ENCODE results near the gene DOP1A. TPM values are rescaled to one million over a fixed set of nuclear protein-coding genes. Genes with fewer than 3 reads are reported as not detected.

The DOP1A gene
- polyA plus RNA-seq, 1 of the 3 experiments (the other 2 are of a cell fraction) = 3.4 TPM

GRCh38 chr6:83114164-83114563 lies 46.7 kb downstream of the DOP1A start:
- Histone ChIP-seq H3K9me2 (no peaks in the 10 kb centered on the region), H3K4me1 (ENCODE audit: control insufficient read depth in 1 of 2, insufficient read depth in 2 of 2, low read depth in 1 of 2, low read length in 1 of 2) (no peaks in the 10 kb centered on the region), H3K36me3 (replicated peaks in 1 of 2; ENCODE audit: control insufficient read depth in 1 of 2, insufficient read depth in 2 of 2, low read length in 1 of 2) (peaks cover 18 to 38% of the 10 kb centered on the region in 2 experiments), H3K27ac (ENCODE audit: low read depth in 2 of 2, low read length in 1 of 2) (no peak overlapping the region), H3K4me3 (ENCODE audit: low read depth in 2 of 2, low read length in 1 of 2) (no peak overlapping the region), H3K9me3 (no peaks in the 10 kb centered on the region), H3K79me2 (ENCODE audit: insufficient read depth) (no peaks in the 10 kb centered on the region), H3F3A (replicated peaks; ENCODE audit: insufficient read depth) (peaks cover 3% of the 10 kb centered on the region), H3K4me2 (no peak overlapping the region), H3K9ac (no peak overlapping the region), H4K20me1 (ENCODE audit: insufficient read depth) (no peaks in the 10 kb centered on the region), H3K27me3 (ENCODE audit: insufficient read depth) (no peaks in the 10 kb centered on the region), H2AFZ (ENCODE audit: low read depth) (no peak overlapping the region)
- 86% methylated on average over 1 of the region's 1 CpG for WGBS (ENCODE audit: low lambda C conversion rate)
- ChIA-PET POLR2A (no interaction called here), CTCF (no interaction called here)
- TF ChIP-seq FOSL2 (IDR thresholded peaks at IDR 0.05; ENCODE audit: borderline replicate concordance, low read depth) (no peak; the same call in 1 of the 2 replicates), RXRA (IDR thresholded peaks at IDR 0.05; ENCODE audit: borderline replicate concordance, low read depth) (no peak), NFIC (IDR thresholded peaks at IDR 0.05; ENCODE audit: borderline replicate concordance) (no peak), ZBTB33 (IDR thresholded peaks at IDR 0.05; ENCODE audit: borderline replicate concordance, low read depth) (no peak), ELF1 (IDR thresholded peaks at IDR 0.05) (no peak), FOXJ3 (CRISPR knock-in tag; IDR thresholded peaks at IDR 0.05) (no peak), MAX (IDR thresholded peaks at IDR 0.05; ENCODE audit: low read depth) (no peak), USF1 (IDR thresholded peaks at IDR 0.05; ENCODE audit: borderline replicate concordance, low read depth) (no peak), EP300 (IDR thresholded peaks at IDR 0.05; ENCODE audit: borderline replicate concordance in 1 of 2, low read depth in 1 of 2, low read length in 1 of 2) (no peak), GATA2 (CRISPR knock-in tag; IDR thresholded peaks at IDR 0.05) (no peak), NRF1 (IDR thresholded peaks at IDR 0.05; ENCODE audit: low read depth, low read length) (no peak), MXI1 (IDR thresholded peaks at IDR 0.05; ENCODE audit: low read depth, low read length) (no peak), TEAD4 (IDR thresholded peaks at IDR 0.05; ENCODE audit: borderline replicate concordance, insufficient read depth) (no peak), REST (IDR thresholded peaks at IDR 0.05; ENCODE audit: low read depth, low read length) (no peak), POLR2AphosphoS5 (IDR thresholded peaks at IDR 0.05; ENCODE audit: low read depth, low read length) (no peak), JUND (IDR thresholded peaks at IDR 0.05) (no peak), RAD21 (IDR thresholded peaks at IDR 0.05; ENCODE audit: low read length) (no peak), SMC3 (IDR thresholded peaks at IDR 0.05; ENCODE audit: low read depth, low read length) (no peak)
- TF ChIP-seq, protein P1, sequence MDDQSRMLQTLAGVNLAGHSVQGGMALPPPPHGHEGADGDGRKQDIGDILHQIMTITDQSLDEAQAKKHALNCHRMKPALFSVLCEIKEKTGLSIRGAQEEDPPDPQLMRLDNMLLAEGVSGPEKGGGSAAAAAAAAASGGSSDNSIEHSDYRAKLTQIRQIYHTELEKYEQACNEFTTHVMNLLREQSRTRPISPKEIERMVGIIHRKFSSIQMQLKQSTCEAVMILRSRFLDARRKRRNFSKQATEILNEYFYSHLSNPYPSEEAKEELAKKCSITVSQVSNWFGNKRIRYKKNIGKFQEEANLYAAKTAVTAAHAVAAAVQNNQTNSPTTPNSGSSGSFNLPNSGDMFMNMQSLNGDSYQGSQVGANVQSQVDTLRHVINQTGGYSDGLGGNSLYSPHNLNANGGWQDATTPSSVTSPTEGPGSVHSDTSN (IDR thresholded peaks at IDR 0.05) = no peak
- no peak for DNase-seq

Measured in SK-N-SH (cell line).